K562 (cell line): ENCODE measurements around the gene MFSD12. TPM values are rescaled to one million over a fixed set of nuclear protein-coding genes. Genes with fewer than 3 reads are reported as not detected.
A peak's percentile ranks its signal among the peaks of the same experiment; 100 is the strongest.

ENCODE experiments used
- E2F4 ChIP-seq: sonication (generic); formaldehyde crosslinking; IDR thresholded peaks from 2 replicates; pipeline ENCODE4 v1.8.0; 2022; ENCODE audit warnings: mild to moderate bottlenecking, low read depth, missing genetic modification reagents
- FUS ChIP-seq: fragments of 200-400 bp; formaldehyde crosslinking; optimal IDR thresholded peaks from 2 replicates; pipeline ENCODE3; 2017; ENCODE audit warnings: low read depth, low read length
- HDAC8 ChIP-seq: fragments of 450-650 bp; IDR thresholded peaks from 2 replicates; pipeline ENCODE4 v1.6.1; 2016; ENCODE audit warnings: mild to moderate bottlenecking, missing genetic modification characterization, moderate library complexity, missing compliant biosample characterization
- ILK ChIP-seq: fragments of 450-650 bp; IDR thresholded peaks from 2 replicates; pipeline ENCODE4 v1.6.1; 2016; ENCODE audit warnings: missing genetic modification characterization, low read depth, mild to moderate bottlenecking, missing compliant biosample characterization, moderate library complexity, borderline replicate concordance
- KDM1A ChIP-seq, 2 experiments: fragments of 450-650 bp; IDR thresholded peaks; 2 replicates each; pipeline ENCODE4 v1.6.1; 2016; ENCODE audit warnings: mild to moderate bottlenecking in 2 of 2
- LARP7 ChIP-seq: fragments of 450-650 bp; IDR thresholded peaks from 2 replicates; pipeline ENCODE4 v1.6.1; 2016
- MAZ ChIP-seq, 2 experiments: fragments of 450-650 bp in 1 of 2; sonication (generic) in 1 of 2; formaldehyde crosslinking; IDR thresholded peaks in 1 of 2; conservative IDR thresholded peaks in 1 of 2; 2 replicates each; pipeline versions ENCODE4 v1.4.0 to v1.5.0; 2020; ENCODE audit warnings: mild to moderate bottlenecking in 1 of 2, missing genetic modification reagents in 1 of 2
- MCM3 ChIP-seq: fragments of 450-650 bp; IDR thresholded peaks from 2 replicates; pipeline ENCODE4 v1.6.1; 2016
- PHF21A ChIP-seq: fragments of 450-650 bp; IDR thresholded peaks from 2 replicates; pipeline ENCODE4 v1.6.1; 2017; ENCODE audit warnings: low read depth, borderline replicate concordance
- PTBP1 ChIP-seq: fragments of 200-400 bp; formaldehyde crosslinking; IDR thresholded peaks from 2 replicates; pipeline ENCODE4 v1.6.1; 2017; ENCODE audit warnings: low read depth, low read length
- RCOR1 ChIP-seq, 2 experiments: IDR thresholded peaks; 2 replicates each; pipeline ENCODE4 v1.6.1; 2012; ENCODE audit warnings: low read depth in 2 of 2, low read length in 2 of 2, borderline replicate concordance in 1 of 2, improper control_type of control experiment in 1 of 2
- SMAD1 ChIP-seq: fragments of 150-350 bp; IDR thresholded peaks from 2 replicates; pipeline ENCODE4 v1.6.1; 2014; ENCODE audit warnings: low read length, low read depth; ENCODE audit not compliant: partially characterized antibody
- THAP12 ChIP-seq: fragments of 250-450 bp; sonication (Bioruptor Pico); IDR thresholded peaks from 2 replicates; pipeline ENCODE4 v1.9.0; 2021; ENCODE audit warnings: mild to moderate bottlenecking, inconsistent platforms
- ZFP36 ChIP-seq: fragments of 150-350 bp; IDR thresholded peaks from 2 replicates; pipeline ENCODE4 v1.6.1; 2018; ENCODE audit warnings: low read length, low read depth; ENCODE audit not compliant: partially characterized antibody
- ZMIZ1 ChIP-seq, 2 experiments: fragments of 150-350 bp in 1 of 2; IDR thresholded peaks; 2 replicates each; pipeline ENCODE4 v1.6.1; 2012 to 2016; ENCODE audit warnings: low read depth in 2 of 2, low read length in 2 of 2, mild to moderate bottlenecking in 1 of 2, moderate library complexity in 1 of 2
- ZNF445 ChIP-seq: fragments of 250-450 bp; sonication (Bioruptor Pico); IDR thresholded peaks from 2 replicates; pipeline ENCODE4 v1.4.0; 2020; ENCODE audit warnings: low read depth, mild to moderate bottlenecking, moderate library complexity
- ZNF592 ChIP-seq: fragments of 450-650 bp; IDR thresholded peaks from 2 replicates; pipeline ENCODE4 v1.6.1; 2017; ENCODE audit warnings: antibody characterized with exemption, mild to moderate bottlenecking
- ZNF830 ChIP-seq: fragments of 250-450 bp; sonication (Bioruptor Pico); IDR thresholded peaks from 2 replicates; pipeline ENCODE4 v1.5.0; 2021; ENCODE audit warnings: mild to moderate bottlenecking
- polyA plus RNA-seq, 8 experiments: library from polyadenylated mRNA; depleted of rRNA in 4 of 8; stranded (reverse) in 5 of 8; unstranded in 3 of 8; fragments of >200 nt; fragmentation: Nextera tagmentation in 2 of 8; fragmentation: Illumina TruSeq in 1 of 8; extraction: Ambion mirVana in 2 of 8; extraction: Trizol in 1 of 8; gene quantifications; 2 replicates each; pipeline versions ENCODE4 v1.2.1 to v1.2.3, GENCODE V29; 2011 to 2014; ENCODE audit warnings: inconsistent platforms in 1 of 8, missing spikeins in 1 of 8
- total RNA-seq, 7 experiments: library from RNA; depleted of rRNA in 6 of 7; stranded (reverse); fragments of >200 nt in 6 of 7; fragmentation: Illumina TruSeq in 2 of 7; extraction: Trizol in 2 of 7; gene quantifications; 2 replicates each; pipeline versions ENCODE4 v1.2.1 to v1.2.3, GENCODE V29; 2011 to 2021; ENCODE audit warnings: low replicate concordance in 1 of 7

Gene MFSD12
- total and polyA plus RNA-seq, 9 of the 15 experiments (the other 6 are each of a cell fraction or from before 2014, with no cell fraction given): 0.69 to 112 (median 31.8) TPM

- TF ChIP-seq THAP12 (no peak), PHF21A (no peak), MAZ (CRISPR knock-in tag; conservative IDR thresholded peaks at IDR 0.05 in 1 of 2, IDR thresholded peaks at IDR 0.05 in 1 of 2) (no peak), MCM3 (no peak), ZNF830 (CRISPR knock-in tag) (no peak), E2F4 (CRISPR knock-in tag) (no peak), KDM1A (IDR thresholded peaks at IDR 0.05) (peak; percentile 67 to 87), FUS (no peak), SMAD1 (no peak), ZMIZ1 (IDR thresholded peaks at IDR 0.05; ENCODE audit: low read depth in 2 of 2, low read length in 2 of 2) (no peak), ZNF592 (no peak), RCOR1 (IDR thresholded peaks at IDR 0.05; ENCODE audit: borderline replicate concordance in 1 of 2, low read depth in 2 of 2, low read length in 2 of 2) (peak in 1 of 2 experiments; percentile 59; a peak in 2 of 4 replicates), ZFP36 (peak; percentile 94), PTBP1 (peak; percentile 73; the same call in 1 of the 2 replicates), ZNF445 (CRISPR knock-in tag) (no peak), ILK (tag) (no peak), HDAC8 (no peak), LARP7 (no peak)
Observed at GRCh38 chr19:3575260-3575741, 17.9 kb upstream of the MFSD12 start (continued).
